GM21737 (cell line): ENCODE data around the gene CST2.
"Not testable (repeated sequence)": the region's sequence is repeated elsewhere in the genome, so short reads cannot be mapped to it uniquely, and the experiment has no call there.

Experiments
- ATAC-seq: cut with Tn5 transposase; IDR thresholded peaks from one replicate; pipeline ENCODE4 v1.9.1; 2021; ENCODE audit warnings: mild to moderate bottlenecking, moderate library complexity; ENCODE audit not compliant: unreplicated experiment

CST2 gene

DNA sequence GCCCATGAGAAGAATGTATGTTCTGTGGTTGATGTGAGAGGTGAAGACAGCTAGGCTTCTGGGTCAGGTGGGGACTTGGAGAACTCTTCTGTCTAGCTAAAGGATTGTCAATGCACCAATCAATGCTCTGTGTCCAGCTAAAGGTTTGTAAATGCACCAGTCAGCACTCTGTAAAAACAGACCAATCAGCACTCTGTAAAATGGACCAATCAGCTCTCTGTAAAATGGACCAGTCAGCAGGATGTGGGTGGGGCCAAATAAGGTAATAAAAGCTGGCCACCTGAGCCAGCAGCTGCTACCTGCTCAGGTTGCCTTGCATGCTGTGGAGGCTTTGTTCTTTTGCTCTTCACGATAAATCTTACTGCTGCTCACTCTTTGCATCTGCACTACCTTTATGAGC is 15.0 kb downstream of the CST2 start:
- ATAC-seq: not testable (repeated sequence)

DNA sequence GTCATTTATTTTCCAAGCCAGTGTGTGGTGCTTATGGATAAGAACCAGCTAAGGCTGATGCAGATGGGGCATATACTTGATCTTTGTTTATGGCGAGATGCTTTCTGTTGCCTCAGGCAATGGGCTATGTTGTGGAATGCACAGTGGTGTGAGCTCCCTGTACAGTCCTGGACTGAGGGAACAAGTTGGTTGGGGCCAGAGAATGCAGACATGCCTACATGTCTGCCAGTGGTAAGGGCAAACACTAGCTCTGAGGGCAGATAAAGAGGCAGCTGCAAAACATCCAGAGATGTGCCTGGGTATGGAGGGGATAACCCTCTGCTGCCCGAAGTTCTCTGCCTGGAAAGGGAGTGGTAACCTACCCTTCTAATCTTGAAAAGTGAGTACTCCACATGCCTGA is 16.2 kb downstream of the CST2 start:
- not testable (repeated sequence) for ATAC-seq

DNA sequence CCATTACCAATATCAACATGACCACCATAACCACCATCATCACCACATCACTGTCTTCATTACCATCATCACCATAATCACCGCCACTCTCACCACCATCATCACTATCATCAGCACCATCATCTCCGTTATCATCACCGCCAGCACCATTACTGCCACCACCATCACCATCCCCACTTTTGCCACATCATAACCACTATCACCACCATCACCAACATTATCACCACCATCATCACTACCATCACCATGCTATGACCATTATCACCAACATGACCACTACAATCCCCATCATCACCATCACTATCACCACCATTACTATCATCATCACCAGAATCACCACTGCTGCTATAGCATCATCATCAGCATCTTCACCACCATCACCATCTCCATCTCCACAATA is 25.7 kb downstream of the CST2 start:
- ATAC-seq: no peak

DNA sequence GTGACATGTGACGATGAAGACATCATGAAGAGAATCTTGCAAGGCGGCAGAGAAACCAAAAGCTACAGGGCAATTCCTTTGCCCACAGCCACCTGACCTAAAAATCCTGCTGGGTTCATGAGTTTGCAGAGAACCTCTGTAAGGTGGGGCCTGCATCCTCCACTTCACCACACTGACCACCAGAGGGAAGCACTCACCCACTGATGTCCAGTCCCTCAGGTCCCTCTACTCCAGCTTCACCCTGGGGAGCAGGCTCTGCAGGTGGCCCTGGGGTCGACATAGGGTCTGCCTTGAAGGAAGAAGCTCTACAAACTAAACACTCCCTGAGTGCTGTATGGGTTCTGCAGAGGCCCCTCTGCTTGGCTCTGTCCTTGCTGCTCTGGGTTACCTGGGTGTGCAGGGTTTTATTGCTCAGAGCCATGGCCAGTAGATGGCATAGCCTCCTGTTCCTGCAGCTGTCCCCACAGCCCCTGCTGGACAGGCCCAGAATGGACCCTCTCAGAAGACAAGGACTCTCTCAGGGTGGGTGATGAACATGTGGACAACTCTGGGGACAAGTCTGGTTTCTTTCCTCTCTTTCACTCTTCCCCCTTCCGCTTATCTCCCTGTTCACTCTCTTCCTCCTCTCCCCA is 27.2 kb downstream of the CST2 start:
- peak; percentile 67 for ATAC-seq

DNA sequence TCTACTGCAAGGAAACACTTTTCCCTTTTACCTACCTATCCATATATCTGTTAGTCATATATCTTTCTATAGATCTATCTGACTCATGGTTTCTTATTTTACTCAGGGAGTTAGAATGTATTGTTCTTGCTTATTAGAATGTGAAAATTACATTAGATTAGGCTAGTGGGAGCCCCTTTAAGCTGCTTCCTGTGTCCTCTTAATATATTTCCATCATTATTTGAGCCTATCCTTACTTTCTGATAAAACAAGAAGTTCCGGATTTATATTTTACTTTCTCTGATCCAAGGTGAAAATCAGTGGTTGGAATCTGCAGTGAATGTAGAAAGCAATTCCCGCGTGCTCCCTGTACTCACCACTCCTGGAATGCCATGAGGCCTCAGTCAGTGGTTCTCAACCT is 31.0 kb downstream of the CST2 start:
- no peak for ATAC-seq

DNA sequence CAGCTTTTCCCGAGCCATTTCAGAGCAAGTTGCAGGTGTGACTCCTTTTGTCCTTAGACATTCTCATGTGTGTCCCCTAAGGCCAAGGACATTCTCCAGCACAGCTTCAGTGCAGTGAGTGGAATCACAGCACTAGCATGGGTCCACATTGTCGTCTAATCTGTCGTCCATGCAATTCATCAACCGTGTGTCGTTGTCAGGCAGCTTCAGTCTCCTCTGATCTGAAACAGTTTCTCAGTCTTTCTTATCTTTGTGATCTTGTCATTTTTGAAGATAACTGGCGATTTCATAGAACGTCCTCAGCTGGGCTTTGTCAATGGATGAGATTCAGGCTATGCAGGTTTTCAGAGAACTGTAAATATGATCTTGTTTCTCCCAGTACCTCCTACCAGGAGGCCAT is 31.7 kb downstream of the CST2 start:
- ATAC-seq: no peak

DNA sequence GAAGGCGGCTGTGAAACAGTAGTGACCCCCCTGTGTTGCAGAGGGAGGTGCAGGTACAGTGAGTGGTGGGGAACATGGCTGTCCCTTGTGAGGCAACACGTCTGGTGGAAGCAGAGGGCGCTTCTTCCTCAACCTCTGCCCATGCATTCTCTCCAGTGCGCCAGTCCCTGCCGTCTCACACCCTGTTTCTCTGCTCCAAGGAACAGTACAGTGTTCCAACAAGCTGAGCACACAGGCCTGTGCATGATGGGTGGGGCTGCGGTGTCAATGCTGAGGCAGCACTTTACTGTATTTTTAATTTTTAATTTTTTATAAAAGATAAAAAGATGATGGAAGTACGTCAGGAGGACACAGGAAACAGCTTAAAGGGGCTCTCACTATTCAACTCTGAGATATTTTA is 32.5 kb downstream of the CST2 start:
- no peak for ATAC-seq

DNA sequence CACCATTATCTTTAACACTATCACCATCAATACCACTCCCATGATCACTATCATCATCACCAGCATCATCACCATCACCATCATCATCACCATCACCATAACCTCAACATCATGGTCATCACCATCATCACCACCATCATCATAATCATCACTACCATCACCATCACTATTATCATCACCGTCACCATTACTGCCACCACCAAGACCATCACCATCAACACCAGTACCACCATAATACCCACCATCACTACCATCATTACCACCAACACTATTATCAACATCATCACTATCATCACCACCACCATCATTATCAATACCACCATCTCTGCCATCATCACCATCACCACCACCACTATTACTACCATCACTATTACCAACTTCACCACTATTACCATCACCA is 43.1 kb downstream of the CST2 start:
- no peak for ATAC-seq

DNA sequence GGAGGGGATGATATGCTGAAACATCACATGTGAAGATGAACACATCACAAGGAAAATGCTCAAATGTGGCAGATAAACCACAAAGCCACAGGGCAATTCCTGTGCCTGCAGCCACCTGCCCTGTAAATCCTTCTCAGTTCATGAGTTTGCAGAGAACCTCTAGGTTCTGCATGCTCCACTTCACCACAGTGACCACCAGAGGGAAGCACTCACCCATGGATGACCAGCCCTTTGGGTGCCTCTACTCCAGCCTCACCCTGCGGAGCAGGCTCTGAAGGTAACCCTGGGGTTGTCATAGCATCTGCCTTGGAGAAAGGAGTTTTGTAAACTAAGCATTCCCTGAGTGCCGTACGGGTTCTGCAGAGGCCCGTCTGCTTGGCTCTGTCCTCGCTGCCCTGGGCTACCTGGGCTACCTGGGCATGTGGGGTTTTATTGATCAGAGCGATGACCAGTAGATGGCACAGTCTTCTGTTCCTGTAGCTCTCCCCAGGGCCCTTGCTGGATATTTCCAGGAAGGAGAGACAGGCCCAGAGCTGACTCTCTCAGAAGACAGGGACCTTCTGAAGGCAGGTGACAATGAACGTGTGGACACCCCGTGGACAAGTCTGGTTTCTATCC is 44.1 kb downstream of the CST2 start:
- ATAC-seq: no peak

DNA sequence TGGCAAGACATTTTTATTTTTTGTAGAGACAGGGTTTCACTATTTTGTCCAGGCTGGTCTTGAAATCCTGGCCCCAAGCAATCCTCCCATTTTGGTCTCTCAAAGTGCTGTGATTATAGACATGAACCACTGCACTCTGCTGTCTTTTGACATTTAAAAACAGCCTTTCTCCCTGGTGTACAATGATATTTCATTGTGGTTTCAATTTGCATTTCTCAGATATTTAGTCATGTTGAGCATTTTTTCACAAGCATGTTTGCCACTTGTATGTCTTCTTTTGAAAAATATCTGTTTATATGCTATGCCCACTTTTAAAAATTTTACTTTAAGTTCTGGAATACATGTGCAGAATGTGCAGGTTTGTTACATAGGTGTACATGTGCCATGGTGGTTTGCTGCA is 47.9 kb downstream of the CST2 start:
- ATAC-seq: not testable (repeated sequence)

DNA sequence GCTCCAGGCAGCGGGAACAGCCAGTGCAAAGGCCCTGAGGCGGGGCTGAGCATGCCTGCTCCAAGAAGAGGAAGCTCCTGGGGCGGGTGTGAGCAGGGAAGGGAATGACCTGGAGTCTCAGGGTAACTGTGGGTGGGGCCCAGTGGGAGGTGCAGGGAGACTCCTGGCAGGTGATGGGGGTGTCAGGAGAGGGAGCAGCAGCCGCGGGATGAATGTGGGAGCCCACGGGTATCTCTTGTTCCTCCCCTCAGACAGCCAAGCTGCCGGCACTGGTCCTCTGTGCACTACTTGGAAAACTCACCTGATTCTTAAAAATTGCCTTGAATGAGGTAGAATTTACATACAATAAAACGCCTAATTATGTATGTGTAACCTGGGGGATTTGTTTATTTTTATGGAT is 49.1 kb downstream of the CST2 start:
- not testable (repeated sequence) for ATAC-seq

DNA sequence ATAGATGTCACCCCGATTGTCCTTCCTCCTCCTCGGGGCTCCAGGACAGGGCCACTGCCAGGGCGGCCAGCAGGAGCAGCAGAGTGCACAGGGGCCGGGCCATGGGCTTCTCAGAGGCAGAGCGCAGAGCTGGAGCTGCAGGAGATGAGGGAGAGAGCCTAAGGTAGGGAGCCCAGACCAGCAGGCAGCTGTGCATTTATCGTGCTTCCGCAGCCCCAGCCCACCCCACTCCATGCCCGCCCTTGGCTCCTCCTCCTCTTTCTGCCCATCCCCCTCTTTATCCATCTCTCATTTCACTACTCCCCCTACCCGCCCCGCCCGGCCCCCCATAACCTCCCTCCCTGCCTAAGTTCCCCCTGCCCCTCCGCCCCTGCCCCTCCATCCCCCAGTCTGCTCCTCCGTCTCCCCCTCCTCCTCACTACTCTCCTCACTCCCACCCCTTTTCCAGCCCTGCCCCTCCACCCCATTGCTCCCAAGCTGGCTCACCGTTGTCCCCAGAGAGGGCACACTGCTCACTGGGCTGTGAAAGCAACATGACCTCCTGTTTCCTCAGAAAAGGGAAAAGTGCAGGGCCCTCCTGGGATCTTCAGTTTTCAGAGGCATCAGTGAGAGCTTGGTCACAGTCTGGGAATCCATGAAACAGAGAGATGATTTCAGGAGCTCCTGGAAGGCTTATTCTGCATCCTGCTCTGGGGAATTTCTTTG is 50.3 kb downstream of the CST2 start:
- no peak for ATAC-seq

DNA sequence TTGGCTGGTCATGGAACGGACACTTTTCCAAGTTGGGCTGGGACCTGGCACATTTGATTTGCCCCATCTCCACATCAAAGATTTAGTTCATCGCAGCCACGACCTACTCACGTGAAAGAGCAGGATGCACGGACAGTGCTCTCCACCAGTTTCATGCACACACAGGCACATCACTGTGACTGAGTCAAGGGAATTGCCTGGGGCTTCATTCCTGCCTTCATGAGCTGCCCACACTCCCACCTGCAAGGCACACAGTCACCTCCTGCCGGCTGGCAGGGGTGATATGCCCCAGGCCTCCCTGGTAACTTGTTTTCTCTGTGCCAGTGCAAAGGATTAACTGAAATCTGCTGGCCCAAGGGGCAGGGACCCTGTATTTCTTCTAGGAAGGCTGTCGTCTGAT is 52.4 kb downstream of the CST2 start:
- no peak for ATAC-seq
